ENCODE measurements around the gene SAP30L. TPM values are rescaled to one million over a fixed set of nuclear protein-coding genes. Genes with fewer than 3 reads are reported as not detected.

Gene SAP30L
- total and polyA plus RNA-seq, 8 donors: 12.4 to 22.1 (median 13.8) TPM

DNA sequence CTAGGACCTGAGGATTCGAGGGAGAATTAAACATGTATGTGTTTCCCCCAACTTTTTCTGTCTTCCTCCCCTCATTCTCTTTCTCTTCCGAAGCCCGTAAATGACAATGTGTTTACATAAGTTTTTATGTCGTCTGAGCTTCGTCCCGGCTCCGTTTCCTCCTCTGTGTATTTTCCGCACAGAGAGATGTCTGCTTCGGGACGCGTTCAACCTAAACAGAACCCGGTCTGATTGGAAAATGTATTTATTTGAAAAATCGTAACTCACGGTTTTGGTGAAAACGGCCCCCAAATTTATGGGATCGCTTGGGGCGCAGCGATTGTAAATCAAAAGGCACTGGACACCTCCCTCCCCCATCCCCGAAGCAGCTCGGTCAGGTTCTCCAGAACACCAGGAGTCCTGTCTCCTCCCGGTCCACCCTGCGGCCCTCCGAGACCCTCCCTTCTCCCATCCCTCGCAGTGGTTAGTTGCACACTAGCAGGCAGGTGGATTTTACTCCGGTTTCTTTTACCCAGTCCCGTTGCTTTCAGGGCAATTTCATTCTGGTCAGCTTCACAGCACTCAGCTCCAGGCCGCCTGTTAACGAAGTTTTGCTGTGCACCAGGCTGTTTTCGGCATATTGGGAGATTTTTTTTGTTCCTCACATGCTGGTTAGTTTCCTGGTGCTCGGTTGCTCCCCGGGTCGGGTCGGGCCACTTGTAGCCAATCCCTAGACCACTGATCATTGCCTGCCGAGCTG is 38.0 kb downstream of the SAP30L start:
- H3K27ac ChIP-seq: no peak overlapping the region

DNA sequence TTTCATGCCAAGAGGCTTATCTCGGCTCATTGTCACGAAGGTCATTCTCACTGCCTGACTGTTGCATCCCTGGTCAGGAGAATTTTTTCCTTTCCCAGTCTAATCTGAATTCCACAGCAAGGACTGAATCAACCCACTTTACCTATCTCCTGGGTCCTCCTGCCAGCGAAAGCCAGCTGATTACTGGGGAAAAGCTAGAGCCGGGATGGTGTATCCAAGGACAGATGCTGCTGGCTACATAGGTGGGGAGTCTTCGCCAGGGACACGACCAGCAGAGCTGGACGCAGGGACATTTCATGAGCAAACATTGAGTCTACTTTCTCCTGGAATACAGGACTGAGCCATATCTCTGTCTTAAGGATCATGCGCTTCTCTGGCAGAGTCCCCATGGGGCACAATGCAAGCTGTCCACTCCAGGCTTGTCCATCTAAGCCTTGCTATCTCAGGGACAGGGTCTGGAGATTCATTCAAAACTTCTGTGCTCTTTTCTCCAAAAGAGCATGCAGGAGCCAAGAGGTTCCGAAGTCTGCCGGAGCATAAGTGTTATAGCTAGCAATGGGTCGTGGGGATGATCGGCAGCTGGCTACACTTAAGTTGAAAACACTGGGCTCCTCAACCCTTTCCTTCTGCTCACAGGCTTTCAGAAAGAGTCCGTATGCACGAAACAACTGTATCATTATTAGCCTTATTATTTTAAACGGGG is 38.7 kb downstream of the SAP30L start:
- H3K4me3 ChIP-seq: no peak overlapping the region
- FAIRE-seq: no peak
- DNase-seq: no peak
- peaks cover 15 to 83% (median 40%) of the 10 kb centered on the region in 4 donors for H3K27me3 ChIP-seq
- TF ChIP-seq, protein P1, sequence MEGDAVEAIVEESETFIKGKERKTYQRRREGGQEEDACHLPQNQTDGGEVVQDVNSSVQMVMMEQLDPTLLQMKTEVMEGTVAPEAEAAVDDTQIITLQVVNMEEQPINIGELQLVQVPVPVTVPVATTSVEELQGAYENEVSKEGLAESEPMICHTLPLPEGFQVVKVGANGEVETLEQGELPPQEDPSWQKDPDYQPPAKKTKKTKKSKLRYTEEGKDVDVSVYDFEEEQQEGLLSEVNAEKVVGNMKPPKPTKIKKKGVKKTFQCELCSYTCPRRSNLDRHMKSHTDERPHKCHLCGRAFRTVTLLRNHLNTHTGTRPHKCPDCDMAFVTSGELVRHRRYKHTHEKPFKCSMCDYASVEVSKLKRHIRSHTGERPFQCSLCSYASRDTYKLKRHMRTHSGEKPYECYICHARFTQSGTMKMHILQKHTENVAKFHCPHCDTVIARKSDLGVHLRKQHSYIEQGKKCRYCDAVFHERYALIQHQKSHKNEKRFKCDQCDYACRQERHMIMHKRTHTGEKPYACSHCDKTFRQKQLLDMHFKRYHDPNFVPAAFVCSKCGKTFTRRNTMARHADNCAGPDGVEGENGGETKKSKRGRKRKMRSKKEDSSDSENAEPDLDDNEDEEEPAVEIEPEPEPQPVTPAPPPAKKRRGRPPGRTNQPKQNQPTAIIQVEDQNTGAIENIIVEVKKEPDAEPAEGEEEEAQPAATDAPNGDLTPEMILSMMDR (IDR thresholded peaks at IDR 0.05): no peak
- WGBS, 2 donors: 9 to 10% methylated on average over 15 of the region's 15 CpGs
- H3K36me3 ChIP-seq: no peaks in the 10 kb centered on the region
- no peak for ATAC-seq
- H3K9me3 ChIP-seq: no peaks in the 10 kb centered on the region
- intact Hi-C loops (cut with DNase I): no loop called here
- peaks cover 0 to 5% (median 0%) of the 10 kb centered on the region in 3 donors for H3K4me1 ChIP-seq
- H3K27ac ChIP-seq: no peak overlapping the region

More for the DNA sequence above, 38.0 kb downstream of the SAP30L start:
- no peaks in the 10 kb centered on the region for H3K9me3 ChIP-seq
- FAIRE-seq (no peak), DNase-seq (no peak), ATAC-seq (no peak)
- TF ChIP-seq, protein P1 (IDR thresholded peaks at IDR 0.05): no peak
- H3K4me3 ChIP-seq: no peak overlapping the region
- H3K4me1 ChIP-seq: peaks cover 0 to 9% (median 0%) of the 10 kb centered on the region in 3 donors
- WGBS, 2 donors: 8 to 9% methylated on average over 34 of the region's 34 CpGs
- H3K27me3 ChIP-seq: peaks cover 15 to 86% (median 41%) of the 10 kb centered on the region in 4 donors
- no peaks in the 10 kb centered on the region for H3K36me3 ChIP-seq
- intact Hi-C loops (cut with DNase I): no loop called here

DNA sequence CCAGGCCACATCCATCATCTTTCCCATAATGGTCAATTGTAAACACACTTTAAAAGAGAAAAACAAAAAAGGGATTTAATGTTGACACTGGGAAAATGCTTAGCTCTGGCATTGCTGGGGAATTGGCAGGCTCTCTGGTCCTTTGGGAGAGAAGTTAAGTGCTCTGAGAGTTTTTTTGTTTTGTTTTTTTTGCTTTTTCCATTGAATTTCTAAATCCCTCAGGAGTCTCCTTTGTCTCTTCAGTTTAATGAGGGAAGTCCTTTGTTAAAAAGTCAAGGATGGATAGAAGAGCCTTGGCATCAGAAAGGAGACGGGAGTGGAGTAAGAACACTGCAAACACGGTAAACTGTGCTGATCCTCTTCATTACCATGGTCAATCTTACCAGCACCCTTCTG is 39.3 kb downstream of the SAP30L start:
- Histone ChIP-seq H3K27ac (no peak overlapping the region), H3K9me3 (no peaks in the 10 kb centered on the region), H3K4me1 (peaks cover 0 to 5% (median 0%) of the 10 kb centered on the region in 3 donors), H3K27me3 (peaks cover 15 to 80% (median 37%) of the 10 kb centered on the region in 4 donors), H3K4me3 (no peak overlapping the region), H3K36me3 (no peaks in the 10 kb centered on the region)
- ATAC-seq (no peak), DNase-seq (no peak), FAIRE-seq (no peak)
- 4 to 9% methylated on average over 2 of the region's 2 CpGs for WGBS, 2 donors
- intact Hi-C loops (cut with DNase I): no loop called here
- TF ChIP-seq, protein P1 (IDR thresholded peaks at IDR 0.05): no peak

DNA sequence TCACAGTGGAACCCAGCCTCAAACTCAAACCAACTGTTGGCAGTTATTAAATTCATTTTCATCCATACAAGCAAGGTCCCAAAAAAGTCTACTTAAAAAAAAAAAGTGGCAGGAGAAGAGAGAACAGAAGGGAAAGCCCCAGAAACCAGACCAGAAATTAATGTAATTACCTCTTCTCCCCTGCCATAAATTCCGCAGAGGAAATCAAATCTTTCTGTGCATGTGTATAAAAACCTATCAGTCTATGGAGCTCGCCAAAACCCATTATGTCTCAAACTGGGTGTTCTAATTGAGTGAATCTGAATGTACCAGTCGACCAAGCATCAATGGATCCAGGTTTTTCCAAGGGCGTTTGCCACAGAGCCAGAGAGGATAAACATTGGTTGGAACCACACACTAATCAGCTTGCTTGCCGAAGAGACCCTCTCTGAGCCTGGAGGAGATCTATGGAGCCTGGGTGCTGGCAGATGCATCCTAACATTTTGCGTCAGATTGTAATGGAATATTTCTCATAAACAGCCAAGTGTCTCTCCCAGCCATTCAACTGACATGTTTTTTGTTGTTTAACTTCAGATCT is 40.1 kb downstream of the SAP30L start:
- H3K9me3 ChIP-seq: no peaks in the 10 kb centered on the region
- TF ChIP-seq, protein P1 (IDR thresholded peaks at IDR 0.05): no peak
- WGBS, 2 donors: 16 to 21% methylated on average over 6 of the region's 6 CpGs
- peaks cover 0 to 5% (median 0%) of the 10 kb centered on the region in 3 donors for H3K4me1 ChIP-seq
- FAIRE-seq (no peak), ATAC-seq (no peak), DNase-seq (no peak)
- intact Hi-C loops (cut with DNase I): no loop called here
- no peaks in the 10 kb centered on the region for H3K36me3 ChIP-seq
- no peak overlapping the region for H3K4me3 ChIP-seq
- H3K27me3 ChIP-seq: peaks cover 8 to 79% (median 35%) of the 10 kb centered on the region in 4 donors
- H3K27ac ChIP-seq: no peak overlapping the region
